GM19240 (cell line): Measurements from ENCODE around the gene HPDL.

Source experiments
- DNase-seq: peaks from one replicate; pipeline ENCODE4 v3.0.0; 2011; ENCODE audit warnings: low spot score; ENCODE audit not compliant: insufficient read length

Gene HPDL

GRCh38 chr1:45322486-45323040 lies 4.1 kb upstream of the HPDL start:
- no peak for DNase-seq

- DNase-seq, result no peak
Measured at GRCh38 chr1:45325851-45326506, 716 bp upstream of the HPDL start.

- DNase-seq, result no peak
Measured at GRCh38 chr1:45327644-45328515, 1.2 kb downstream of the HPDL start.

GRCh38 chr1:45328680-45329079 lies 2.0 kb downstream of the HPDL start:
- no peak for DNase-seq

GRCh38 chr1:45329445-45329844 lies 2.8 kb downstream of the HPDL start:
- DNase-seq, result no peak

GRCh38 chr1:45331436-45332345 lies 5.0 kb downstream of the HPDL start:
- DNase-seq, result no peak

- DNase-seq, result no peak
Measured at GRCh38 chr1:45332346-45332720, 5.6 kb downstream of the HPDL start.

- no peak for DNase-seq
Measured at GRCh38 chr1:45334308-45335245, 7.9 kb downstream of the HPDL start.

- DNase-seq, result no peak
Measured at GRCh38 chr1:45335855-45336324, 9.2 kb downstream of the HPDL start.

GRCh38 chr1:45337630-45338325 lies 11.1 kb downstream of the HPDL start:
- DNase-seq, result no peak

GRCh38 chr1:45339789-45340558 lies 13.3 kb downstream of the HPDL start, which contains the start of the genes MUTYH and TOE1:
MUTYH (minus strand) TSS chr1:45340440; CDS start chr1:45334505, 5,935 bp downstream.
TOE1 (plus strand) TSS chr1:45340170; CDS start chr1:45340253, 83 bp downstream.
- DNase-seq, result peak; percentile 88

GRCh38 chr1:45340816-45341466 lies 14.2 kb downstream of the HPDL start:
- no peak for DNase-seq

- DNase-seq, result no peak
Measured at GRCh38 chr1:45344499-45344898, 17.8 kb downstream of the HPDL start.

GRCh38 chr1:45345014-45345413 lies 18.3 kb downstream of the HPDL start:
- no peak for DNase-seq

GRCh38 chr1:45346473-45346872 lies 19.8 kb downstream of the HPDL start:
- no peak for DNase-seq

GRCh38 chr1:45348020-45348419 lies 21.3 kb downstream of the HPDL start:
- no peak for DNase-seq

- DNase-seq, result no peak
Measured at GRCh38 chr1:45348609-45348965, 21.9 kb downstream of the HPDL start.

- no peak for DNase-seq
Measured at GRCh38 chr1:45348966-45349677, 22.4 kb downstream of the HPDL start.
